IMR-90 (cell line): ENCODE measurements around the gene FSTL5. TPM values are rescaled to one million over a fixed set of nuclear protein-coding genes. Genes with fewer than 3 reads are reported as not detected.

Experiments used
- ATAC-seq: fragments of 200-7000 bp; cut with Tn5 transposase; 2 replicates; pipeline ENCODE4 v1.9.1; 2020; ENCODE audit warnings: low read depth, mild to moderate bottlenecking, moderate library complexity
- BruUV-seq: library from RNA; stranded (reverse); fragments of 400-500 nt; replicated peaks from 2 replicates; lab custom pipeline; 2021; lab: Mats Ljungman, UMichigan
- CTCF ChIA-PET: fragments of 300-600 bp; formaldehyde crosslinking; extraction: SDS; loops from one replicate; lab custom pipeline; 2021; ENCODE audit warnings: antibody characterized with exemption; lab: Yijun Ruan, JAX
- POLR2A ChIA-PET: fragments of 300-600 bp; sonication (Branson Sonifier 250); formaldehyde crosslinking; loops from one replicate; lab custom pipeline; 2022; ENCODE audit warnings: antibody characterized with exemption; ENCODE audit not compliant: unreplicated experiment; lab: Charles Lee
- DNase-seq: peaks from one replicate; pipeline ENCODE4 v3.0.0; 2013
- H2AFZ ChIP-seq: replicated peaks from 2 replicates; pipeline ENCODE3; 2013; ENCODE audit warnings: low read length, mild to moderate bottlenecking; ENCODE audit not compliant: poor library complexity
- H2AK5ac ChIP-seq: 2 replicates; pipeline ENCODE4 v1.6.1; 2013; ENCODE audit warnings: low read depth, low read length, inconsistent platforms
- H2AK9ac ChIP-seq: replicated peaks from 2 replicates; pipeline ENCODE3; 2013; ENCODE audit warnings: mild to moderate bottlenecking, low read depth, low read length, moderate library complexity; ENCODE audit not compliant: poor library complexity
- H2BK120ac ChIP-seq: 2 replicates; pipeline ENCODE4 v1.6.1; 2013; ENCODE audit warnings: low read depth, low read length, inconsistent platforms
- H2BK15ac ChIP-seq: 3 replicates; pipeline ENCODE4 v1.6.1; 2013; ENCODE audit warnings: low read depth, low read length, inconsistent platforms
- H2BK20ac ChIP-seq: 2 replicates; pipeline ENCODE4 v1.6.1; 2013; ENCODE audit warnings: low read depth, mild to moderate bottlenecking, inconsistent platforms, low read length, moderate library complexity
- H2BK5ac ChIP-seq: 2 replicates; pipeline ENCODE4 v1.6.1; 2013; ENCODE audit warnings: mild to moderate bottlenecking, low read depth, low read length, inconsistent platforms; ENCODE audit not compliant: poor library complexity, severe bottlenecking
- H3K14ac ChIP-seq: replicated peaks from 2 replicates; pipeline ENCODE4 v1.6.1; 2013; ENCODE audit warnings: low read depth, low read length, inconsistent platforms
- H3K18ac ChIP-seq: 2 replicates; pipeline ENCODE4 v1.6.1; 2013; ENCODE audit warnings: low read depth, low read length, control low read depth
- H3K23ac ChIP-seq: 2 replicates; pipeline ENCODE4 v1.6.1; 2013; ENCODE audit warnings: low read depth, low read length, inconsistent platforms
- H3K27ac ChIP-seq: 2 replicates; pipeline ENCODE4 v1.5.1; 2013; ENCODE audit warnings: mild to moderate bottlenecking, control low read depth, low read length; ENCODE audit not compliant: insufficient read depth
- H3K27me3 ChIP-seq: 2 replicates; pipeline ENCODE4 v1.6.1; 2013; ENCODE audit warnings: low read length; ENCODE audit not compliant: control insufficient read depth, insufficient read depth
- H3K36me3 ChIP-seq: 2 replicates; pipeline ENCODE4 v1.6.1; 2013; ENCODE audit warnings: low read length, mixed read lengths; ENCODE audit not compliant: control insufficient read depth, insufficient read depth
- H3K4ac ChIP-seq: 2 replicates; pipeline ENCODE4 v1.6.1; 2013; ENCODE audit warnings: low read depth, low read length, inconsistent platforms
- H3K4me1 ChIP-seq: 2 replicates; pipeline ENCODE4 v1.6.1; 2013; ENCODE audit warnings: low read length, mixed read lengths; ENCODE audit not compliant: control insufficient read depth, insufficient read depth
- H3K4me2 ChIP-seq: 2 replicates; pipeline ENCODE4 v1.6.1; 2013; ENCODE audit warnings: low read depth, mild to moderate bottlenecking, control low read depth, low read length, moderate library complexity
- H3K4me3 ChIP-seq: 2 replicates; pipeline ENCODE4 v1.5.1; 2013; ENCODE audit warnings: low read depth, mild to moderate bottlenecking, control low read depth, low read length, moderate library complexity; ENCODE audit not compliant: insufficient read depth
- H3K56ac ChIP-seq: 2 replicates; pipeline ENCODE4 v1.6.1; 2013; ENCODE audit warnings: low read length, inconsistent platforms; ENCODE audit not compliant: insufficient read depth; ENCODE audit errors: extremely low read depth
- H3K79me1 ChIP-seq, 2 experiments: 2 replicates each; pipeline ENCODE4 v1.6.1; 2013; ENCODE audit warnings: low read length in 2 of 2, inconsistent platforms in 1 of 2, low read depth in 1 of 2
- H3K9ac ChIP-seq: 2 replicates; pipeline ENCODE4 v1.6.1; 2013; ENCODE audit warnings: low read depth, low read length, control low read depth
- H3K9me1 ChIP-seq: 2 replicates; pipeline ENCODE4 v1.6.1; 2013; ENCODE audit warnings: low read length, inconsistent platforms; ENCODE audit not compliant: insufficient read depth
- H3K9me3 ChIP-seq: 2 replicates; pipeline ENCODE4 v1.6.1; 2013; ENCODE audit warnings: low read length; ENCODE audit not compliant: control insufficient read depth, insufficient read depth
- H4K20me1 ChIP-seq: 2 replicates; pipeline ENCODE4 v1.6.1; 2013; ENCODE audit warnings: low read length, inconsistent platforms; ENCODE audit not compliant: insufficient read depth
- H4K5ac ChIP-seq: 2 replicates; pipeline ENCODE4 v1.6.1; 2013; ENCODE audit warnings: mild to moderate bottlenecking, low read depth, low read length, control low read depth
- H4K8ac ChIP-seq, 2 experiments: 2 replicates each; pipeline ENCODE4 v1.6.1; 2013; ENCODE audit warnings: low read depth in 2 of 2, low read length in 2 of 2, control low read depth in 1 of 2, inconsistent platforms in 1 of 2
- H4K91ac ChIP-seq: 2 replicates; pipeline ENCODE4 v1.6.1; 2013; ENCODE audit warnings: low read depth, low read length, inconsistent platforms; ENCODE audit not compliant: insufficient read depth
- CHD1 ChIP-seq: IDR thresholded peaks from 2 replicates; pipeline ENCODE4 v1.6.1; 2012; ENCODE audit warnings: low read depth, low read length, improper control_type of control experiment
- MAZ ChIP-seq: IDR thresholded peaks from 2 replicates; pipeline ENCODE4 v1.6.1; 2012; ENCODE audit warnings: low read depth, mild to moderate bottlenecking, low read length, improper control_type of control experiment, moderate library complexity, borderline replicate concordance
- MXI1 ChIP-seq: IDR thresholded peaks from 2 replicates; pipeline ENCODE4 v1.6.1; 2012; ENCODE audit warnings: low read depth, mild to moderate bottlenecking, low read length, moderate library complexity, borderline replicate concordance
- NFE2L2 ChIP-seq: fragments of 150-350 bp; IDR thresholded peaks from 2 replicates; pipeline ENCODE4 v1.6.1; 2016; ENCODE audit warnings: low read depth, mild to moderate bottlenecking, low read length
- RAD21 ChIP-seq: IDR thresholded peaks from 2 replicates; pipeline ENCODE4 v1.6.1; 2012; ENCODE audit warnings: low read length, improper control_type of control experiment
- RCOR1 ChIP-seq: IDR thresholded peaks from 2 replicates; pipeline ENCODE4 v1.6.1; 2012; ENCODE audit warnings: mild to moderate bottlenecking, low read length, improper control_type of control experiment; ENCODE audit not compliant: insufficient replicate concordance
- WGBS, 2 experiments: methylation state at CpG; one replicate each; pipeline versions ENCODE4 v1.1.5 to v1.1.7; 2013; ENCODE audit warnings: missing lambda C conversion rate in 2 of 2; ENCODE audit not compliant: insufficient read length in 1 of 2; ENCODE audit errors: extremely low coverage in 2 of 2; 5-methylcytosine and 5-hydroxymethylcytosine counted together
- dilution Hi-C: fragments of 300-500 bp; cut with HindIII; formaldehyde crosslinking; loops from one replicate; pipeline ENCODE4 v1.14.3; 2018; ENCODE audit warnings: low sequenced_read_pairs; ENCODE audit not compliant: unreplicated experiment
- in situ Hi-C: fragments of 300-500 bp; cut with MboI; formaldehyde crosslinking; loops from 3 replicates; pipeline ENCODE4 v1.14.3; 2019; ENCODE audit warnings: low sequenced_read_pairs, inconsistent platforms, mixed read lengths
- intact Hi-C: fragments of 100-400 bp; cut with micrococcal nuclease; formaldehyde crosslinking; loops from 2 replicates; pipeline ENCODE4 v1.10.0; 2022
- polyA plus RNA-seq, 3 experiments: library from polyadenylated mRNA; depleted of rRNA; stranded (reverse); fragments of >200 nt; gene quantifications; 2 replicates each; pipeline ENCODE4 v1.2.3, GENCODE V29; 2012; ENCODE audit warnings: low replicate concordance in 1 of 3
- total RNA-seq: library from RNA; depleted of rRNA; stranded (reverse); fragments of >200 nt; gene quantifications from 2 replicates; pipeline ENCODE4 v1.2.3, GENCODE V29; 2012
- TF ChIP-seq, protein P1 (sequence below): fragments of 150-350 bp; IDR thresholded peaks from 2 replicates; pipeline ENCODE4 v1.6.1; 2016; ENCODE audit warnings: low read depth, mild to moderate bottlenecking, low read length, moderate library complexity, borderline replicate concordance
- TF ChIP-seq, protein P2 (sequence below): conservative IDR thresholded peaks from 2 replicates; pipeline ENCODE4 v1.5.1; 2012; ENCODE audit warnings: mild to moderate bottlenecking, low read depth, low read length, improper control_type of control experiment

The FSTL5 gene
- total and polyA plus RNA-seq, 2 of the 4 experiments (the other 2 are of a cell fraction) = under 0.01 TPM; not detected in 1

DNA sequence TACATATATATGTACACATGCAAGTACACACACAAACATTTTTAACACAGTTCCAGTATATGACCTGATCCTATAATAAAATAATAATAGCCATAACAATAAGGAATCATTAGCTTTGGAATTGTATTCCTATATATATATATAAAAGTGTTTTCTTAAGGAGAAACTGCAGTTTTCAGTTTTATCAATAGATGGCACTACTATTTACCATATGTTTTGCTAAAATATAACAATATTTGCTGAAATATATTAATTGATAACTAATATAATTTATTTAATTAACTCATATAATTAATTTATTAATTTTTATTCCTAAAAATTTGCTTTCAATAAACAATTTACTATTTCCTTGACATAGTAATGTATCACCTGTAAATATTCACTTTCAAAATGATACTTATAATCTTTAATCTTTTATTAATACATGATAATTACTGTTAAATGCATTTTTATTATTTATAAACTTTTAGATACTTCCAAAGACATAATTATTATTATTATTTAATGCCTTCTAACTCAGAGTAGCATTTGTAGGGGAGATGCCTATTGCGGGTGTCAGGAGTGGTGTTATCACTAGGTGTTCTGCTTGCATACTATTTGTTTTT lies 599.5 kb downstream of the FSTL5 start:
- ChIA-PET CTCF (no interaction called here), POLR2A (interaction anchor here (0.7 kb wide), 1 partner anchor 46 kb away, joined by 3 read pairs; no protein-coding TSS in a partner anchor)
- no peak overlapping the region for H2AK9ac ChIP-seq
- no peak overlapping the region for H3K23ac ChIP-seq
- no peak overlapping the region for H3K9ac ChIP-seq
- no peak overlapping the region for H3K14ac ChIP-seq
- intact Hi-C loops = loop anchor here (10.0 kb wide), 1 partner anchor 600 kb away; the partner anchor contains the start of gene FSTL5
- H3K36me3 ChIP-seq = no peaks in the 10 kb centered on the region
- H4K5ac ChIP-seq = no peak overlapping the region
- no peaks in the 10 kb centered on the region for H4K20me1 ChIP-seq
- in situ Hi-C loops = no loop called here
- BruUV-seq = no TSS peak
- peak; percentile 23 for DNase-seq
- TF ChIP-seq RAD21 = no peak
- TF ChIP-seq, protein P1, sequence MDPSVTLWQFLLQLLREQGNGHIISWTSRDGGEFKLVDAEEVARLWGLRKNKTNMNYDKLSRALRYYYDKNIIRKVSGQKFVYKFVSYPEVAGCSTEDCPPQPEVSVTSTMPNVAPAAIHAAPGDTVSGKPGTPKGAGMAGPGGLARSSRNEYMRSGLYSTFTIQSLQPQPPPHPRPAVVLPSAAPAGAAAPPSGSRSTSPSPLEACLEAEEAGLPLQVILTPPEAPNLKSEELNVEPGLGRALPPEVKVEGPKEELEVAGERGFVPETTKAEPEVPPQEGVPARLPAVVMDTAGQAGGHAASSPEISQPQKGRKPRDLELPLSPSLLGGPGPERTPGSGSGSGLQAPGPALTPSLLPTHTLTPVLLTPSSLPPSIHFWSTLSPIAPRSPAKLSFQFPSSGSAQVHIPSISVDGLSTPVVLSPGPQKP = no peak
- no peak for TF ChIP-seq MXI1
- TF ChIP-seq RCOR1 = no peak
- TF ChIP-seq NFE2L2 = no peak
- TF ChIP-seq, protein P2, sequence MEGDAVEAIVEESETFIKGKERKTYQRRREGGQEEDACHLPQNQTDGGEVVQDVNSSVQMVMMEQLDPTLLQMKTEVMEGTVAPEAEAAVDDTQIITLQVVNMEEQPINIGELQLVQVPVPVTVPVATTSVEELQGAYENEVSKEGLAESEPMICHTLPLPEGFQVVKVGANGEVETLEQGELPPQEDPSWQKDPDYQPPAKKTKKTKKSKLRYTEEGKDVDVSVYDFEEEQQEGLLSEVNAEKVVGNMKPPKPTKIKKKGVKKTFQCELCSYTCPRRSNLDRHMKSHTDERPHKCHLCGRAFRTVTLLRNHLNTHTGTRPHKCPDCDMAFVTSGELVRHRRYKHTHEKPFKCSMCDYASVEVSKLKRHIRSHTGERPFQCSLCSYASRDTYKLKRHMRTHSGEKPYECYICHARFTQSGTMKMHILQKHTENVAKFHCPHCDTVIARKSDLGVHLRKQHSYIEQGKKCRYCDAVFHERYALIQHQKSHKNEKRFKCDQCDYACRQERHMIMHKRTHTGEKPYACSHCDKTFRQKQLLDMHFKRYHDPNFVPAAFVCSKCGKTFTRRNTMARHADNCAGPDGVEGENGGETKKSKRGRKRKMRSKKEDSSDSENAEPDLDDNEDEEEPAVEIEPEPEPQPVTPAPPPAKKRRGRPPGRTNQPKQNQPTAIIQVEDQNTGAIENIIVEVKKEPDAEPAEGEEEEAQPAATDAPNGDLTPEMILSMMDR = peak; percentile 32
- no peak for TF ChIP-seq CHD1
- TF ChIP-seq MAZ = no peak
- dilution Hi-C loops = no loop called here
- H3K4me3 ChIP-seq = no peak overlapping the region
- no peak overlapping the region for H3K4me2 ChIP-seq
- no peak overlapping the region for H2BK5ac ChIP-seq
- H3K18ac ChIP-seq = no peak overlapping the region
- no peak overlapping the region for H2AK5ac ChIP-seq
- no peak overlapping the region for H2BK15ac ChIP-seq
- H3K4me1 ChIP-seq = no peaks in the 10 kb centered on the region
- no peaks in the 10 kb centered on the region for H3K27me3 ChIP-seq
- H3K79me1 ChIP-seq = no peaks in the 10 kb centered on the region
- H3K27ac ChIP-seq = no peak overlapping the region
- H3K9me3 ChIP-seq = no peaks in the 10 kb centered on the region
- H2BK120ac ChIP-seq = no peak overlapping the region
- no peaks in the 10 kb centered on the region for H3K9me1 ChIP-seq
- no peak overlapping the region for H4K91ac ChIP-seq
- no peak for ATAC-seq
- no peak overlapping the region for H3K56ac ChIP-seq
- no CpG with 5 or more reads among the region's 1 CpG for WGBS, 2 experiments
- no peak overlapping the region for H2BK20ac ChIP-seq
- no peak overlapping the region for H2AFZ ChIP-seq
- no peak overlapping the region for H4K8ac ChIP-seq
- no peak overlapping the region for H3K4ac ChIP-seq
